Endodermal cell (in vitro differentiated cells): ENCODE data around the gene ASIC4. TPM values are rescaled to one million over a fixed set of nuclear protein-coding genes. Genes with fewer than 3 reads are reported as not detected.

Source experiments
- DNase-seq: peaks from one replicate; pipeline ENCODE4 v3.0.0-alpha.2; 2017
- H3K27ac ChIP-seq: 2 replicates; pipeline ENCODE4 v1.5.1; 2013; ENCODE audit warnings: mild to moderate bottlenecking, low read depth, low read length, moderate library complexity
- H3K27me3 ChIP-seq: 2 replicates; pipeline ENCODE4 v1.6.1; 2013; ENCODE audit warnings: mild to moderate bottlenecking, low read length, moderate library complexity; ENCODE audit not compliant: insufficient read depth, control insufficient read depth, poor library complexity, severe bottlenecking
- H3K36me3 ChIP-seq: 2 replicates; pipeline ENCODE4 v1.7.0; 2013; ENCODE audit warnings: mild to moderate bottlenecking, low read length, moderate library complexity; ENCODE audit not compliant: control insufficient read depth, insufficient read depth
- H3K4me1 ChIP-seq: one replicate; pipeline ENCODE4 v1.7.0; 2013; ENCODE audit warnings: low read length; ENCODE audit not compliant: control insufficient read depth, insufficient read depth
- H3K4me3 ChIP-seq: 2 replicates; pipeline ENCODE4 v1.5.1; 2013; ENCODE audit warnings: mild to moderate bottlenecking, low read length, moderate library complexity
- H3K9ac ChIP-seq: 2 replicates; pipeline ENCODE4 v1.6.1; 2013; ENCODE audit warnings: mild to moderate bottlenecking, low read length, moderate library complexity; ENCODE audit not compliant: poor library complexity, severe bottlenecking; ENCODE audit errors: extremely low read depth
- H3K9me3 ChIP-seq: 2 replicates; pipeline ENCODE4 v1.6.1; 2013; ENCODE audit warnings: mild to moderate bottlenecking, low read length, moderate library complexity; ENCODE audit not compliant: control insufficient read depth
- H3K27ac Mint-ChIP-seq: 2 replicates; pipeline ENCODE4 v1.8.0; 2020; ENCODE audit warnings: mixed read lengths
- H3K27me3 Mint-ChIP-seq: 2 replicates; pipeline ENCODE4 v1.8.0; 2021; ENCODE audit warnings: mild to moderate bottlenecking, mixed read lengths; ENCODE audit not compliant: insufficient read depth
- H3K36me3 Mint-ChIP-seq: 2 replicates; pipeline ENCODE4 v1.8.0; 2020; ENCODE audit warnings: low read depth, mixed read lengths
- H3K4me1 Mint-ChIP-seq: 2 replicates; pipeline ENCODE4 v1.8.0; 2020; ENCODE audit warnings: mixed read lengths
- H3K4me3 Mint-ChIP-seq: 2 replicates; pipeline ENCODE4 v1.8.0; 2020; ENCODE audit warnings: mild to moderate bottlenecking, moderate library complexity, mixed read lengths
- H3K9me3 Mint-ChIP-seq: 2 replicates; pipeline ENCODE4 v1.8.0; 2020; ENCODE audit warnings: mild to moderate bottlenecking, mixed read lengths
- WGBS, 2 experiments: methylation state at CpG; one replicate each; pipeline versions ENCODE4 v1.1.5 to v1.1.7; 2013; ENCODE audit warnings: missing lambda C conversion rate in 2 of 2, mixed read lengths in 1 of 2; ENCODE audit not compliant: insufficient coverage in 1 of 2, insufficient read length in 1 of 2; 5-methylcytosine and 5-hydroxymethylcytosine counted together
- total RNA-seq, 2 donors: library from RNA; stranded (reverse); fragmentation: NEBNext Ultra II Directional in 1 of 2; extraction: Animal tissue kit (Norgen Biotek cat#: 25700) in 1 of 2; gene quantifications; 2 replicates in 1 of 2; 3 replicates in 1 of 2; pipeline ENCODE4 v1.2.1, GENCODE V29; 2021
- TF ChIP-seq, protein P1 (sequence below): fragments of 200-600 bp; sonication (generic); conservative IDR thresholded peaks from 2 replicates; pipeline ENCODE4 v1.5.0; 2021; ENCODE audit warnings: antibody characterized with exemption, mild to moderate bottlenecking

The ASIC4 gene
- total RNA-seq, 2 donors from 2014 or later = 0.29 to 1.00 TPM

DNA sequence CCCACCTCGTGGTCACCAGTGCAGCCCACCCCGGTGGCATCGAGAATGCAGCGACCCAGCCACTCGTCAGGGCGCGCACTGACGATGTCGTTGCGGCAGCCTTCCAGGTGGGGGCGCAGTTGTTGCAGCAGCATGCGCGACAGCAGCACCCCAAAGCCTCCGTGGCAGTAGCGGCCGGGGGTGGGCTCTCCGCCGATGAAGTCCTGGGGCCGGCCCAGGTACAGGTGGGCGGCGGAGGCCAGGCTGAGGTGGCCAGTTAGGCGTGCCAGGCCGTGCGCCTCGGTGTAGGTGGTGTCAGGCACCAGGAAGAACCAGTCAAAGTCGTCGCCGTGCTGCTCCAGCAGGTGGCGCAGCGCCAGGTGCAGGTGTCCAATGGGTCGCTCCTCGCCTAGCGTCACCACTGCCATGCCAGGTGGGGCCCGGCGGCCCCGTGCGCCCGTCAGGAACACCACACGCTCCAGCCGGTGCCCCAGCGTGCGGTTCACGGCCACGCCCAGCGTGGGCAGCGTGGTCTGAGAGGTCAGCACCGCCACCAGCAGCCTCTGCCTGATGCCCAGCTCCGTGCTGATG is 27.4 kb downstream of the ASIC4 start:
- peaks cover 24% of the 10 kb centered on the region for H3K27me3 Mint-ChIP-seq

DNA sequence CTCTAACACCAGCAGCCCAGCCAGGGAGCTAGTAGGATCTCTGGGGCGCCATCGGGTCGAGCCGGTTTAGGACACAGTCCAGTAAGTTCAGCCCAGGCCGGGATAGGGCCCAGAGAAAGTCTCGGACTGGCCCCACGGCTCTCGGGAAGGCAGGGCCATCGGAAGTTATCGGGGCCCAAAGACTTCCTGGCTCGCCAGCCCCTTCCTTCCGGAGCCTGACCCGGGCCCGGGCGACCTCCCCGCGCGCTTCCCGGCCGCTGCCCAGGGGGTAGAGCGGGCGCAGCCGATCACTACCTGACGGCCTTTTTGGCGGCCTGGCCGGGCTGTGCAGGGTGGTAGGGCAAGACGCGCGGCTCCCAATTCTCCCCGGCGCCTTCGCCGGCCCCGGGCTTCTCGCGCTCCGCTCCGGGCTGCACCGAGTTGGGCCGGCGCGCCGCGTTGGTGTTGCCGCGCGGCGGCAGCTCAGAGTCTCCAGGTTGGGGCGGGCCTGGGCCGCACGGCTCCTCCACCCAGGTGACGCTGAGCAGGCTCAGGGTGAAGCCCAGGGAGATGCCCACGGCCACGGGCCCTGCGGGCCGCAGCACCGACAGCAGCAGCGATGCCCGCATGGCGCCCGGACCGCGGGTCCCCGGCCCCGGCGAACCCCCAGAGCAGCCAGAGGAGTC is 28.8 kb downstream of the ASIC4 start:
- Mint-ChIP-seq H3K27ac (peak overlapping the region; percentile 80), H3K27me3 (peaks cover 29% of the 10 kb centered on the region), H3K36me3 (peaks cover 24% of the 10 kb centered on the region), H3K9me3 (no peaks in the 10 kb centered on the region), H3K4me3 (peak overlapping the region; percentile 71), H3K4me1 (peaks cover 18% of the 10 kb centered on the region)
- Histone ChIP-seq H3K9me3 (no peaks in the 10 kb centered on the region), H3K36me3 (peaks cover 19% of the 10 kb centered on the region), H3K27me3 (peaks cover 13% of the 10 kb centered on the region), H3K4me3 (peak overlapping the region; percentile 89), H3K4me1 (peaks cover 4% of the 10 kb centered on the region), H3K9ac (peak overlapping the region; percentile 60), H3K27ac (no peak overlapping the region)
- TF ChIP-seq, protein P1, sequence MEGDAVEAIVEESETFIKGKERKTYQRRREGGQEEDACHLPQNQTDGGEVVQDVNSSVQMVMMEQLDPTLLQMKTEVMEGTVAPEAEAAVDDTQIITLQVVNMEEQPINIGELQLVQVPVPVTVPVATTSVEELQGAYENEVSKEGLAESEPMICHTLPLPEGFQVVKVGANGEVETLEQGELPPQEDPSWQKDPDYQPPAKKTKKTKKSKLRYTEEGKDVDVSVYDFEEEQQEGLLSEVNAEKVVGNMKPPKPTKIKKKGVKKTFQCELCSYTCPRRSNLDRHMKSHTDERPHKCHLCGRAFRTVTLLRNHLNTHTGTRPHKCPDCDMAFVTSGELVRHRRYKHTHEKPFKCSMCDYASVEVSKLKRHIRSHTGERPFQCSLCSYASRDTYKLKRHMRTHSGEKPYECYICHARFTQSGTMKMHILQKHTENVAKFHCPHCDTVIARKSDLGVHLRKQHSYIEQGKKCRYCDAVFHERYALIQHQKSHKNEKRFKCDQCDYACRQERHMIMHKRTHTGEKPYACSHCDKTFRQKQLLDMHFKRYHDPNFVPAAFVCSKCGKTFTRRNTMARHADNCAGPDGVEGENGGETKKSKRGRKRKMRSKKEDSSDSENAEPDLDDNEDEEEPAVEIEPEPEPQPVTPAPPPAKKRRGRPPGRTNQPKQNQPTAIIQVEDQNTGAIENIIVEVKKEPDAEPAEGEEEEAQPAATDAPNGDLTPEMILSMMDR = no peak
- WGBS, 2 experiments = 0% methylated on average over 10 to 66 of the region's 66 CpGs
- DNase-seq = no peak

More for the DNA sequence above, 27.4 kb downstream of the ASIC4 start:
- Histone ChIP-seq H3K4me3 (peak overlapping the region; percentile 89), H3K36me3 (peaks cover 19% of the 10 kb centered on the region), H3K27ac (no peak overlapping the region), H3K27me3 (peaks cover 13% of the 10 kb centered on the region), H3K4me1 (peaks cover 11% of the 10 kb centered on the region), H3K9ac (no peak overlapping the region), H3K9me3 (no peaks in the 10 kb centered on the region)
- Mint-ChIP-seq H3K36me3 (peaks cover 20% of the 10 kb centered on the region), H3K4me1 (peaks cover 23% of the 10 kb centered on the region), H3K4me3 (peak overlapping the region; percentile 71), H3K9me3 (no peaks in the 10 kb centered on the region), H3K27ac (no peak overlapping the region)
- WGBS, 2 experiments = 4 to 10% methylated on average over 23 to 48 of the region's 48 CpGs
- peak; percentile 97 for DNase-seq
- TF ChIP-seq, protein P1 = peak; percentile 100

DNA sequence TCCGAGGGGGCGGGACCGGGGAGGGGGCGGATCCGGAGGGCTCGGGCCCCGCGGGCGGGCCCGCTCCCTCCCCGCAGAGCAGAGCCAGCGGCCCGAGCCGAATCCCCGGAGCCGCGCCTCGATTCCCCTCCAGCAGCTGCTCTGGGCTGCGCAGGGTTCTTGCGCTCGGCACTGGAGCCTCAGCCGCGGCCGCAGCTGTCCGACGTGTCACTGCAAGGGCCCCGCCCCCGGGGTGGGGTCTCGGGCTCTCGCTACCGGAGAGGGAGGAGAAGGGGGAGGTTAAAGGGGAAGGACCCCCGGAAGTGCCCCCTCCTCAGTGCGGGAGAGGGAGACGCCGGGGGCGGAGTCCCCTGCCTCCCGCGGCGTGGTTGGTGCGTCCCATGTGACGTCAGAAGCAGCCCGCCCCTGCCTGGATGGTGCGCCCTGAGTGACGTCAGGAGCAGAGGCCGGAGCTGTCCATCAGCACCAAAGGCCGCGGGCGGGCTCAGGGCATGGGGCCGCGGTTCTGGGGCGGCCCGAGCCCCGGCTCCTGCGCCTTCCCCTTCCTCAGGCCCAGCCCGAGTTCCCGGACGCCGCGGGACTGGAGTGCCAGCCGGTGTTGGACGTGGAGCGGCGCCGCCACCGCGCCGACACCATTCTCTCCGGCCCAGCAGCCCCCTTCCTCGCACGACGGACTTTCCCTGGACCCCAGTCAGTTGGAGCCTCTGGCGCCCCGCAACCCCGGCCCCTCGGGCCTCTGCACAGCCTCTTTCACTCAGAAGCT is 29.5 kb downstream of the ASIC4 start, which contains the start of the genes CHPF and TMEM198:
Gene CHPF, minus strand, starts transcription at position 214 of the 763 bp plus-strand sequence. CDS start 271 bp downstream, outside the sequence.
Gene TMEM198, plus strand, starts transcription at position 433 of the 763 bp plus-strand sequence. CDS start 700 bp downstream, outside the sequence.
- H3K4me1 Mint-ChIP-seq = peaks cover 12% of the 10 kb centered on the region
- H3K27me3 Mint-ChIP-seq = peaks cover 34% of the 10 kb centered on the region
- Histone ChIP-seq H3K9me3 (no peaks in the 10 kb centered on the region), H3K4me3 (peak within 1 kb of the TSS; percentile 89), H3K9ac (peak within 1 kb of the TSS; percentile 60), H3K4me1 (peaks cover 3% of the 10 kb centered on the region), H3K36me3 (peaks cover 19% of the 10 kb centered on the region), H3K27ac (no peak within 1 kb of the TSS), H3K27me3 (peaks cover 13% of the 10 kb centered on the region)
- peaks cover 24% of the 10 kb centered on the region for H3K36me3 Mint-ChIP-seq
- H3K4me3 Mint-ChIP-seq = peak within 1 kb of the TSS; percentile 71
- DNase-seq = peak; percentile 100
- TF ChIP-seq, protein P1 = no peak
- H3K27ac Mint-ChIP-seq = peak within 1 kb of the TSS; percentile 80
- WGBS, 2 experiments = 0 to 1% methylated on average over 40 to 75 of the region's 75 CpGs
- no peaks in the 10 kb centered on the region for H3K9me3 Mint-ChIP-seq
